22Rv1 (cell line): Measurements from ENCODE around the gene SAFB2.

Source experiments
- CTCF ChIP-seq: fragments of 450-650 bp; IDR thresholded peaks from 2 replicates; pipeline ENCODE4 v1.5.1; 2017; ENCODE audit warnings: mild to moderate bottlenecking
- ZFX ChIP-seq: fragments of 450-650 bp; IDR thresholded peaks from 2 replicates; pipeline ENCODE4 v1.6.1; 2017; ENCODE audit warnings: antibody characterized with exemption, borderline replicate concordance

- TF ChIP-seq CTCF (no peak), ZFX (no peak)
These were observed 6.4 kb upstream of the SAFB2 start for GRCh38 chr19:5628919-5629481.
